Lower leg skin (tissue), 4 donors: ENCODE results near the gene ARHGAP23. TPM values are rescaled to one million over a fixed set of nuclear protein-coding genes. Genes with fewer than 3 reads are reported as not detected.

Experiments
- DNase-seq, 2 donors: peaks; one replicate each; pipeline ENCODE4 v3.0.0-alpha.2; 2019; ENCODE audit warnings: low spot score in 2 of 2
- H3K4me3 ChIP-seq: fragments of 200-600 bp; sonication (generic); 2 replicates; pipeline ENCODE4 v1.5.1; 2017; ENCODE audit warnings: mild to moderate bottlenecking, low read depth; ENCODE audit not compliant: poor library complexity, severe bottlenecking
- POLR2A ChIP-seq, 2 donors: fragments of 450-650 bp; IDR thresholded peaks; one replicate each; pipeline ENCODE4 v1.6.1; 2016 to 2017; ENCODE audit warnings: antibody characterized with exemption in 2 of 2, mild to moderate bottlenecking in 1 of 2, moderate library complexity in 1 of 2
- WGBS, 2 donors: methylation state at CpG; one replicate each; pipeline ENCODE4 v1.1.5; 2018; 5-methylcytosine and 5-hydroxymethylcytosine counted together
- intact Hi-C: fragments of 100-400 bp; cut with DNase I; formaldehyde crosslinking; loops from one replicate; pipeline ENCODE4 v1.15.0; 2023; ENCODE audit warnings: low total_unique reads
- total RNA-seq, 4 donors: library from RNA; depleted of rRNA; stranded (reverse); fragments of >200 nt; gene quantifications; one replicate each; pipeline ENCODE4 v1.1.0, GENCODE V29; 2016
- TF ChIP-seq, protein P1 (sequence below), 3 donors: fragments of 450-650 bp; IDR thresholded peaks; one replicate each; pipeline ENCODE4 v1.5.1; 2016; ENCODE audit warnings: antibody characterized with exemption in 3 of 3, mild to moderate bottlenecking in 3 of 3, moderate library complexity in 2 of 3

Gene ARHGAP23
- total RNA-seq, 4 donors from 2014 or later = 127 to 201 (median 149) TPM

- 71 to 74% methylated on average over 7 of the region's 7 CpGs for WGBS, 2 donors
- intact Hi-C loops = no loop called here
- H3K4me3 ChIP-seq = no peak overlapping the region
- TF ChIP-seq, protein P1, sequence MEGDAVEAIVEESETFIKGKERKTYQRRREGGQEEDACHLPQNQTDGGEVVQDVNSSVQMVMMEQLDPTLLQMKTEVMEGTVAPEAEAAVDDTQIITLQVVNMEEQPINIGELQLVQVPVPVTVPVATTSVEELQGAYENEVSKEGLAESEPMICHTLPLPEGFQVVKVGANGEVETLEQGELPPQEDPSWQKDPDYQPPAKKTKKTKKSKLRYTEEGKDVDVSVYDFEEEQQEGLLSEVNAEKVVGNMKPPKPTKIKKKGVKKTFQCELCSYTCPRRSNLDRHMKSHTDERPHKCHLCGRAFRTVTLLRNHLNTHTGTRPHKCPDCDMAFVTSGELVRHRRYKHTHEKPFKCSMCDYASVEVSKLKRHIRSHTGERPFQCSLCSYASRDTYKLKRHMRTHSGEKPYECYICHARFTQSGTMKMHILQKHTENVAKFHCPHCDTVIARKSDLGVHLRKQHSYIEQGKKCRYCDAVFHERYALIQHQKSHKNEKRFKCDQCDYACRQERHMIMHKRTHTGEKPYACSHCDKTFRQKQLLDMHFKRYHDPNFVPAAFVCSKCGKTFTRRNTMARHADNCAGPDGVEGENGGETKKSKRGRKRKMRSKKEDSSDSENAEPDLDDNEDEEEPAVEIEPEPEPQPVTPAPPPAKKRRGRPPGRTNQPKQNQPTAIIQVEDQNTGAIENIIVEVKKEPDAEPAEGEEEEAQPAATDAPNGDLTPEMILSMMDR (IDR thresholded peaks at IDR 0.05) = no peak
- no peak for TF ChIP-seq POLR2A (IDR thresholded peaks at IDR 0.05)
- DNase-seq = no peak
These were observed 106.2 kb downstream of the ARHGAP23 start for GRCh38 chr17:38534498-38534885.

GRCh38 chr17:38535886-38536285 is 107.6 kb downstream of the ARHGAP23 start:
- 76 to 78% methylated on average over 8 of the region's 8 CpGs for WGBS, 2 donors
- TF ChIP-seq, protein P1 (IDR thresholded peaks at IDR 0.05) = no peak
- no peak for TF ChIP-seq POLR2A (IDR thresholded peaks at IDR 0.05)
- intact Hi-C loops = no loop called here
- no peak for DNase-seq
- no peak overlapping the region for H3K4me3 ChIP-seq

GRCh38 chr17:38536661-38537060 is 108.4 kb downstream of the ARHGAP23 start:
- DNase-seq = no peak
- intact Hi-C loops = no loop called here
- no peak overlapping the region for H3K4me3 ChIP-seq
- no peak for TF ChIP-seq POLR2A (IDR thresholded peaks at IDR 0.05)
- TF ChIP-seq, protein P1 (IDR thresholded peaks at IDR 0.05) = no peak
- WGBS, 2 donors = 77 to 87% methylated on average over 4 of the region's 4 CpGs

- DNase-seq = no peak
- 85 to 86% methylated on average over 9 of the region's 9 CpGs for WGBS, 2 donors
- no peak overlapping the region for H3K4me3 ChIP-seq
- TF ChIP-seq, protein P1 (IDR thresholded peaks at IDR 0.05) = no peak
- TF ChIP-seq POLR2A (IDR thresholded peaks at IDR 0.05) = no peak
- intact Hi-C loops = no loop called here
These were observed 110.6 kb downstream of the ARHGAP23 start for GRCh38 chr17:38538906-38539305.

DNA sequence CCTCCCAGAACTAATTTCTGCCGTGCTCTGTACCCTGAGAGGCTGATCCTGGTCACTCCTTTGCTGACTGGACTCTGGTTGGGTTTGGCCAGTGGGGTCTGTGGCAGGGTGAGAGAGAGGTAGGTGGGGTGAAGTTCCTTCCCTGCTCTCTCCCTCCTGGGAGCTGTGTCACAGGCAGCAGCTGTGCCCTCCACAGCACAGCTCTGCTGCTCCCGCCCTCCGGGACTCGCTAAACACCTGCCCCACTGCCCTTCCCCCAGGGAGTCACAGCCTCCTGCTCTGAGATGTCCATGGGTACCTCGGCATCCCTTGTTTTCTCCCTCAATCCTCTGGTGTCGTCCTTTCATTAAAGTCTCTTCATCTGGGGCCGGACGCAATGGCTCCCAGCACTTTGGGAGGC is 111.1 kb downstream of the ARHGAP23 start:
- intact Hi-C loops = no loop called here
- 83 to 86% methylated on average over 8 of the region's 8 CpGs for WGBS, 2 donors
- no peak for DNase-seq

More for the DNA sequence above, 111.1 kb downstream of the ARHGAP23 start:
- H3K4me3 ChIP-seq = no peak overlapping the region
- no peak for TF ChIP-seq POLR2A (IDR thresholded peaks at IDR 0.05)
- TF ChIP-seq, protein P1 (IDR thresholded peaks at IDR 0.05) = no peak
